B cell (primary cell): ENCODE measurements around the gene GFI1. TPM values are rescaled to one million over a fixed set of nuclear protein-coding genes. Genes with fewer than 3 reads are reported as not detected.
A peak's percentile ranks its signal among the peaks of the same experiment; 100 is the strongest.

Experiments
- ATAC-seq: fragments of 200-7000 bp; cut with Tn5 transposase; one replicate; pipeline ENCODE4 v1.10.0; 2021; ENCODE audit warnings: low read depth, mild to moderate bottlenecking, moderate number of reproducible peaks, moderate library complexity
- CTCF ChIA-PET: fragments of 350-600 bp; sonication (Branson Sonifier 250); formaldehyde crosslinking; loops from one replicate; lab custom pipeline; 2021; ENCODE audit warnings: antibody characterized with exemption, inconsistent platforms; lab: Charles Lee
- POLR2A ChIA-PET: fragments of 350-600 bp; sonication (Branson Sonifier 250); formaldehyde crosslinking; loops from one replicate; lab custom pipeline; 2021; ENCODE audit warnings: antibody characterized with exemption; lab: Charles Lee
- DNase-seq: peaks from one replicate; pipeline ENCODE4 v3.0.0; 2013
- H2AFZ ChIP-seq: 2 replicates; pipeline ENCODE4 v1.6.1; 2012; ENCODE audit warnings: mild to moderate bottlenecking, low read depth, low read length; ENCODE audit not compliant: insufficient read depth, poor library complexity, severe bottlenecking
- H3K27ac ChIP-seq, 2 donors: 1 replicate in 1 of 2; 2 replicates in 1 of 2; pipeline ENCODE4 v1.5.1; 2012 to 2013; ENCODE audit warnings: low read length in 2 of 2, mild to moderate bottlenecking in 2 of 2, moderate library complexity in 1 of 2
- H3K27me3 ChIP-seq, 4 experiments: fragments of 200-600 bp in 1 of 4; sonication (generic) in 1 of 4; replicated peaks in 1 of 4; 1 replicate in 2 of 4; 2 replicates in 2 of 4; pipeline versions ENCODE4 v1.6.1 to v1.7.0; 2013 to 2016; ENCODE audit warnings: low read length in 3 of 4, mild to moderate bottlenecking in 2 of 4, mixed read lengths in 1 of 4, moderate library complexity in 1 of 4; ENCODE audit not compliant: insufficient read depth in 4 of 4, control insufficient read depth in 3 of 4; ENCODE audit errors: control extremely low read depth in 1 of 4
- H3K36me3 ChIP-seq, 2 experiments: replicated peaks in 1 of 2; 1 replicate in 1 of 2; 2 replicates in 1 of 2; pipeline versions ENCODE4 v1.6.1 to v1.7.1; 2013; ENCODE audit warnings: low read length in 1 of 2; ENCODE audit not compliant: insufficient read depth in 2 of 2, control insufficient read depth in 1 of 2; ENCODE audit errors: control extremely low read depth in 1 of 2, extremely low read depth in 1 of 2
- H3K4me1 ChIP-seq, 2 donors: fragments of 200-600 bp in 1 of 2; sonication (generic) in 1 of 2; 1 replicate in 1 of 2; 2 replicates in 1 of 2; pipeline versions ENCODE4 v1.5.1 to v1.6.1; 2013 to 2017; ENCODE audit warnings: low read length in 2 of 2; ENCODE audit not compliant: control insufficient read depth in 2 of 2, insufficient read depth in 2 of 2
- H3K4me2 ChIP-seq: replicated peaks from 2 replicates; pipeline ENCODE3; 2012; ENCODE audit warnings: mild to moderate bottlenecking, low read depth, low read length; ENCODE audit not compliant: poor library complexity, severe bottlenecking
- H3K4me3 ChIP-seq, 5 experiments: fragments of 200-600 bp in 1 of 5; sonication (generic) in 1 of 5; 1 replicate in 3 of 5; 2 replicates in 2 of 5; pipeline versions ENCODE4 v1.5.1 to v1.7.0; 2011 to 2016; ENCODE audit warnings: low read length in 4 of 5, mild to moderate bottlenecking in 4 of 5, low read depth in 2 of 5, control low read depth in 1 of 5, moderate library complexity in 1 of 5; ENCODE audit not compliant: insufficient read depth in 1 of 5; ENCODE audit errors: control extremely low read depth in 1 of 5, extremely low read depth in 1 of 5
- H3K79me2 ChIP-seq: fragments of 200-600 bp; sonication (generic); one replicate; pipeline ENCODE4 v1.6.0; 2016; ENCODE audit warnings: low read length; ENCODE audit not compliant: control insufficient read depth, insufficient read depth
- H3K9ac ChIP-seq: fragments of 200-600 bp; sonication (generic); 2 replicates; pipeline ENCODE4 v1.6.1; 2017; ENCODE audit warnings: mild to moderate bottlenecking, low read length, moderate library complexity
- H3K9me3 ChIP-seq, 3 donors: one replicate each; pipeline versions ENCODE4 v1.6.1 to v1.7.1; 2013; ENCODE audit warnings: low read length in 2 of 3; ENCODE audit not compliant: control insufficient read depth in 2 of 3, insufficient read depth in 1 of 3; ENCODE audit errors: control extremely low read depth in 1 of 3
- H4K20me1 ChIP-seq: 2 replicates; pipeline ENCODE4 v1.6.0; 2012; ENCODE audit warnings: mild to moderate bottlenecking, low read length; ENCODE audit not compliant: insufficient read depth, control insufficient read depth, poor library complexity, severe bottlenecking
- H3K27ac Mint-ChIP-seq: one replicate; pipeline ENCODE4 v1.8.0; 2021; ENCODE audit warnings: mixed read lengths
- H3K27me3 Mint-ChIP-seq: one replicate; pipeline ENCODE4 v1.8.0; 2021; ENCODE audit warnings: mixed read lengths
- H3K4me1 Mint-ChIP-seq: one replicate; pipeline ENCODE4 v1.8.0; 2021; ENCODE audit warnings: mixed read lengths
- H3K4me3 Mint-ChIP-seq: one replicate; pipeline ENCODE4 v1.8.0; 2021; ENCODE audit warnings: mixed read lengths
- H3K9me3 Mint-ChIP-seq: one replicate; pipeline ENCODE4 v1.8.0; 2022; ENCODE audit warnings: mixed read lengths; ENCODE audit not compliant: insufficient read depth
- CTCF ChIP-seq: fragments of 200-600 bp; IDR thresholded peaks from one replicate; pipeline ENCODE4 v1.8.0; 2022; ENCODE audit warnings: antibody characterized with exemption, mild to moderate bottlenecking
- EZH2 ChIP-seq: IDR thresholded peaks from 2 replicates; pipeline ENCODE4 v1.6.1; 2012; ENCODE audit warnings: borderline replicate concordance, low read depth, mild to moderate bottlenecking, moderate library complexity, low read length; ENCODE audit not compliant: insufficient read depth, poor library complexity, severe bottlenecking
- WGBS: methylation state at CpG from one replicate; pipeline ENCODE4 v1.1.5; 2013; ENCODE audit warnings: missing lambda C conversion rate; ENCODE audit not compliant: insufficient coverage; 5-methylcytosine and 5-hydroxymethylcytosine counted together
- intact Hi-C: fragments of 100-400 bp; cut with micrococcal nuclease; formaldehyde crosslinking; loops from one replicate; pipeline ENCODE4 v1.10.0; 2022
- polyA plus RNA-seq: library from polyadenylated mRNA; depleted of rRNA; stranded (reverse); fragments of >200 nt; gene quantifications from 2 replicates; pipeline ENCODE4 v1.2.3, GENCODE V29; 2012
- total RNA-seq, 2 donors: library from RNA; stranded (reverse); fragments of 120-200 nt in 1 of 2; gene quantifications; 1 replicate in 1 of 2; 2 replicates in 1 of 2; pipeline versions ENCODE4 v1.2.3 to v1.2.4, GENCODE V29; 2013 to 2022

GFI1 gene
- total and polyA plus RNA-seq, 2 donors (not counting 1 experiment from before 2014, with no cell fraction given), result 0.76 to 1.2 TPM

DNA sequence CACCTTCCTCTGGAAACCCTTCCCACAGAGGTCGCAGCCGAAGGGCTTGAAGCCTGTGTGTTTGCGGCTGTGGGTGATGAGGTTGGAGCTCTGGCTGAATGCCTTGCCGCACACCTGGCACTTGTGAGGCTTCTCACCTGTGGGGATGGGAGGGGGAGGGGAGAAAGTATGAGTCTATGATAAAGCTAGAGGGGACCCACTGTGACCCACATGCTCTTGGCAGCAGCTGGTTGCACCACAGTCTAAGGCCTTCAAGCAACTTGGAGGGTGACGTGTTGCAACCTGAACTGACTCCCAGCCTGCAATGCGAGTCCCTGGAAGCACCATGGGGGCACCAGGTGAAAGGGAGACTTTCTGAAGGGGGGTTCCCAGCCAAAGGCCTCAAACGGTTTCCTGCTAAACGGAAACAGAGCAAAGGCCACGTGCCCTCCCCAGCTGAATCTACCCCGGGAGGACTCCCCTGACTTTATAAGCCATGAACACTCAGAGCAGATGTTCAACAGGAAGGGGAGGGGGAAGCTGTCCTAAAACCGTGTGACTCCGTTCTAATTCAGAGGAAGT, 10.6 kb downstream of the GFI1 start:
- Mint-ChIP-seq H3K27ac (no peak overlapping the region), H3K4me1 (peaks cover 13% of the 10 kb centered on the region), H3K27me3 (no peaks in the 10 kb centered on the region), H3K4me3 (peak overlapping the region; percentile 6), H3K9me3 (no peaks in the 10 kb centered on the region)
- H3K4me3 ChIP-seq, result no peak overlapping the region
- ChIA-PET POLR2A (no interaction called here), CTCF (no interaction called here)
- peak; percentile 36 for ATAC-seq
- peak overlapping the region; percentile 17 for H3K4me2 ChIP-seq
- no peaks in the 10 kb centered on the region for H3K36me3 ChIP-seq
- no peaks in the 10 kb centered on the region for H3K27me3 ChIP-seq
- DNase-seq, result peak; percentile 40
- no peak overlapping the region for H3K27ac ChIP-seq
- intact Hi-C loops, result no loop called here
- 49% methylated on average over 4 of the region's 12 CpGs for WGBS
- H3K79me2 ChIP-seq, result no peaks in the 10 kb centered on the region
- H4K20me1 ChIP-seq, result no peaks in the 10 kb centered on the region
- peak overlapping the region; percentile 4 for H2AFZ ChIP-seq
- TF ChIP-seq CTCF, result no peak
- no peak for TF ChIP-seq EZH2
- H3K9me3 ChIP-seq, result peaks cover 0 to 4% (median 0%) of the 10 kb centered on the region in 3 donors
- H3K9ac ChIP-seq, result no peak overlapping the region
- no peaks in the 10 kb centered on the region for H3K4me1 ChIP-seq

- H3K4me3 ChIP-seq, result no peak overlapping the region
- H2AFZ ChIP-seq, result no peak overlapping the region
- no peak overlapping the region for H3K9ac ChIP-seq
- H3K9me3 ChIP-seq, result no peaks in the 10 kb centered on the region
- CTCF ChIA-PET, result interaction anchor here (0.6 kb wide), 1 partner anchor 1909 kb away, joined by 4 read pairs; no protein-coding TSS in a partner anchor
- no peak overlapping the region for H3K27ac Mint-ChIP-seq
- H3K27me3 ChIP-seq, result no peaks in the 10 kb centered on the region
- peaks cover 13% of the 10 kb centered on the region for H3K4me1 Mint-ChIP-seq
- ATAC-seq, result no peak
- intact Hi-C loops, result no loop called here
- no peaks in the 10 kb centered on the region for H3K9me3 Mint-ChIP-seq
- POLR2A ChIA-PET, result no interaction called here
- WGBS, result 100% methylated on average over 2 of the region's 3 CpGs
- TF ChIP-seq EZH2 (no peak), CTCF (no peak)
- H3K79me2 ChIP-seq, result no peaks in the 10 kb centered on the region
- H3K27ac ChIP-seq, result no peak overlapping the region
- no peaks in the 10 kb centered on the region for H4K20me1 ChIP-seq
- no peaks in the 10 kb centered on the region for H3K27me3 Mint-ChIP-seq
- H3K36me3 ChIP-seq, result no peaks in the 10 kb centered on the region
- no peaks in the 10 kb centered on the region for H3K4me1 ChIP-seq
- H3K4me3 Mint-ChIP-seq, result no peak overlapping the region
- no peak overlapping the region for H3K4me2 ChIP-seq
- DNase-seq, result no peak
Observed at GRCh38 chr1:92475029-92475428, 11.7 kb downstream of the GFI1 start.
